GM23248 (cell line): ENCODE measurements around the gene BLMH.

Experiments
- EZH2 ChIP-seq: fragments of 200-600 bp; sonication (generic); IDR thresholded peaks from 2 replicates; pipeline ENCODE4 v1.6.1; 2018; ENCODE audit warnings: antibody characterized with exemption, mild to moderate bottlenecking; ENCODE audit not compliant: insufficient read depth, poor library complexity, severe bottlenecking
- EZH2phosphoT487 ChIP-seq: fragments of 200-600 bp; sonication (generic); IDR thresholded peaks from 2 replicates; pipeline ENCODE4 v1.6.1; 2018; ENCODE audit warnings: antibody characterized with exemption, moderate library complexity, mild to moderate bottlenecking, low read depth; ENCODE audit not compliant: insufficient read depth

- TF ChIP-seq EZH2 (no peak), EZH2phosphoT487 (no peak)
Measured at GRCh38 chr17:30229012-30229411, 62.7 kb downstream of the BLMH start.
